Loucy (cell line): Measurements from ENCODE around the gene GFRA3.
"Not testable (repeated sequence)": the region's sequence is repeated elsewhere in the genome, so short reads cannot be mapped to it uniquely, and the experiment has no call there.

ENCODE experiments used
- H2AFZ ChIP-seq: fragments of 200-600 bp; sonication (generic); 2 replicates; pipeline ENCODE4 v1.6.0; 2016; ENCODE audit warnings: antibody characterized with exemption, mild to moderate bottlenecking, low read length, moderate library complexity
- H3F3A ChIP-seq: fragments of 200-600 bp; 2 replicates; pipeline ENCODE4 v1.6.0; 2016; ENCODE audit warnings: antibody characterized with exemption, low read depth, mild to moderate bottlenecking
- H3K27me3 ChIP-seq: fragments of 200-600 bp; sonication (generic); 2 replicates; pipeline ENCODE4 v1.6.1; 2014; ENCODE audit warnings: low read length, mild to moderate bottlenecking; ENCODE audit not compliant: insufficient read depth, poor library complexity, severe bottlenecking
- H3K36me3 ChIP-seq: fragments of 200-600 bp; sonication (generic); 2 replicates; pipeline ENCODE4 v1.6.1; 2016; ENCODE audit warnings: low read length; ENCODE audit not compliant: insufficient read depth
- H3K4me1 ChIP-seq: fragments of 200-600 bp; sonication (generic); 2 replicates; pipeline ENCODE4 v1.5.1; 2014; ENCODE audit warnings: low read length, mild to moderate bottlenecking; ENCODE audit not compliant: insufficient read depth, poor library complexity, severe bottlenecking
- H3K4me2 ChIP-seq: fragments of 200-600 bp; sonication (generic); 2 replicates; pipeline ENCODE4 v1.6.0; 2014; ENCODE audit warnings: antibody characterized with exemption, low read length, low read depth, mild to moderate bottlenecking; ENCODE audit not compliant: poor library complexity, severe bottlenecking
- H3K4me3 ChIP-seq: fragments of 200-600 bp; sonication (generic); 2 replicates; pipeline ENCODE4 v1.5.1; 2014; ENCODE audit warnings: low read length, mild to moderate bottlenecking, mixed read lengths; ENCODE audit not compliant: poor library complexity, severe bottlenecking
- H3K79me2 ChIP-seq: fragments of 200-600 bp; sonication (generic); 2 replicates; pipeline ENCODE4 v1.6.1; 2014; ENCODE audit warnings: low read length; ENCODE audit not compliant: insufficient read depth
- H3K9ac ChIP-seq: fragments of 200-600 bp; sonication (generic); 2 replicates; pipeline ENCODE4 v1.6.0; 2014; ENCODE audit warnings: mild to moderate bottlenecking, low read depth, low read length, moderate library complexity; ENCODE audit not compliant: poor library complexity, severe bottlenecking
- H3K9me2 ChIP-seq: fragments of 200-600 bp; sonication (generic); replicated peaks from 2 replicates; pipeline ENCODE4 v1.6.1; 2016; ENCODE audit warnings: low read depth, low read length, mixed read lengths
- H3K9me3 ChIP-seq: fragments of 200-600 bp; sonication (generic); 2 replicates; pipeline ENCODE4 v1.6.1; 2014; ENCODE audit warnings: mild to moderate bottlenecking, antibody characterized with exemption, low read length, low read depth; ENCODE audit not compliant: insufficient read depth
- H4K20me1 ChIP-seq: fragments of 200-600 bp; sonication (generic); 2 replicates; pipeline ENCODE4 v1.6.0; 2014; ENCODE audit warnings: antibody characterized with exemption, low read length, mild to moderate bottlenecking; ENCODE audit not compliant: insufficient read depth, poor library complexity, severe bottlenecking
- EZH2phosphoT487 ChIP-seq: fragments of 200-600 bp; IDR thresholded peaks from 2 replicates; pipeline ENCODE4 v1.6.1; 2018; ENCODE audit warnings: antibody characterized with exemption, mild to moderate bottlenecking, moderate library complexity, borderline replicate concordance
- TF ChIP-seq, protein P1 (sequence below): fragments of 200-600 bp; sonication (generic); conservative IDR thresholded peaks from 2 replicates; pipeline ENCODE4 v1.5.1; 2014; ENCODE audit warnings: mild to moderate bottlenecking, antibody characterized with exemption, low read length

The GFRA3 gene

GRCh38 chr5:138274189-138274853, at the start of gene GFRA3:
GFRA3 (minus strand) TSS chr5:138274621; CDS start chr5:138274424, 197 bp downstream.
- Histone ChIP-seq H3K4me3 (no peak within 1 kb of the TSS), H3K4me1 (peaks cover 12% of the 10 kb centered on the region), H3K4me2 (no peak within 1 kb of the TSS), H3F3A (no peaks in the 10 kb centered on the region), H4K20me1 (no peaks in the 10 kb centered on the region), H3K9me2 (no peaks in the 10 kb centered on the region), H3K9me3 (no peaks in the 10 kb centered on the region), H2AFZ (no peak within 1 kb of the TSS), H3K9ac (no peak within 1 kb of the TSS), H3K79me2 (no peaks in the 10 kb centered on the region), H3K36me3 (no peaks in the 10 kb centered on the region), H3K27me3 (no peaks in the 10 kb centered on the region)
- no peak for TF ChIP-seq EZH2phosphoT487

GRCh38 chr5:138318211-138318610, 43.8 kb upstream of the GFRA3 start:
- H3K36me3 ChIP-seq, result peaks cover 26% of the 10 kb centered on the region; the same call in 1 of the 2 replicates

DNA sequence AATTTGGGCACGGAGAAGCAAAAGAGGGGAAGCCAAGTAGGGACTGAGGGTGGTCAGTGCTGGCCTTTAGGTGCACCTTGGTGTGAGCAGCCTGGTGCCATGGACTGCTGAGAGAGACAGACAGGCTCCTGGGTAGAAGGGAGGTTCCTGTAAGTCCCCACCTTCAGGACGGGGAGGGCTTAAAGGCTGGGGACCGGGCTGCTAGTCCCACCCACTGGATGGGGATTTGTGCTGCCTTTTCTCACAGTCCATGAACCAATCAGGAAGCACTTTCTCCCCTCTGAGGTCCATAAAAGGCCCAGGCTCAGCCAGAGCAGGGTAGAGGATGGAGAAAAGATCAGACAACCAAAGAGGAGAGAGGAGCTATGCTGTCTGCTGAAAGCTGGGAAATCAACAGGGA, 41.9 kb upstream of the GFRA3 start:
- Histone ChIP-seq H2AFZ (no peak overlapping the region), H3K36me3 (peaks cover 30% of the 10 kb centered on the region; the same call in 1 of the 2 replicates), H3K9me2 (no peaks in the 10 kb centered on the region), H3K27me3 (no peaks in the 10 kb centered on the region), H3K79me2 (no peaks in the 10 kb centered on the region), H3K9me3 (no peaks in the 10 kb centered on the region), H3K9ac (no peak overlapping the region), H3K4me3 (no peak overlapping the region), H4K20me1 (no peaks in the 10 kb centered on the region), H3K4me2 (no peak overlapping the region), H3F3A (no peaks in the 10 kb centered on the region), H3K4me1 (no peaks in the 10 kb centered on the region)
- TF ChIP-seq EZH2phosphoT487, result no peak
- TF ChIP-seq, protein P1, sequence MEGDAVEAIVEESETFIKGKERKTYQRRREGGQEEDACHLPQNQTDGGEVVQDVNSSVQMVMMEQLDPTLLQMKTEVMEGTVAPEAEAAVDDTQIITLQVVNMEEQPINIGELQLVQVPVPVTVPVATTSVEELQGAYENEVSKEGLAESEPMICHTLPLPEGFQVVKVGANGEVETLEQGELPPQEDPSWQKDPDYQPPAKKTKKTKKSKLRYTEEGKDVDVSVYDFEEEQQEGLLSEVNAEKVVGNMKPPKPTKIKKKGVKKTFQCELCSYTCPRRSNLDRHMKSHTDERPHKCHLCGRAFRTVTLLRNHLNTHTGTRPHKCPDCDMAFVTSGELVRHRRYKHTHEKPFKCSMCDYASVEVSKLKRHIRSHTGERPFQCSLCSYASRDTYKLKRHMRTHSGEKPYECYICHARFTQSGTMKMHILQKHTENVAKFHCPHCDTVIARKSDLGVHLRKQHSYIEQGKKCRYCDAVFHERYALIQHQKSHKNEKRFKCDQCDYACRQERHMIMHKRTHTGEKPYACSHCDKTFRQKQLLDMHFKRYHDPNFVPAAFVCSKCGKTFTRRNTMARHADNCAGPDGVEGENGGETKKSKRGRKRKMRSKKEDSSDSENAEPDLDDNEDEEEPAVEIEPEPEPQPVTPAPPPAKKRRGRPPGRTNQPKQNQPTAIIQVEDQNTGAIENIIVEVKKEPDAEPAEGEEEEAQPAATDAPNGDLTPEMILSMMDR, result no peak

More at GRCh38 chr5:138318211-138318610, 43.8 kb upstream of the GFRA3 start:
- H3K9me2 ChIP-seq, H3K4me2 ChIP-seq, H3K9me3 ChIP-seq, H3K27me3 ChIP-seq, H2AFZ ChIP-seq, H3K4me3 ChIP-seq, H3F3A ChIP-seq, H3K9ac ChIP-seq, H4K20me1 ChIP-seq, H3K79me2 ChIP-seq, H3K4me1 ChIP-seq: not testable (repeated sequence)

DNA sequence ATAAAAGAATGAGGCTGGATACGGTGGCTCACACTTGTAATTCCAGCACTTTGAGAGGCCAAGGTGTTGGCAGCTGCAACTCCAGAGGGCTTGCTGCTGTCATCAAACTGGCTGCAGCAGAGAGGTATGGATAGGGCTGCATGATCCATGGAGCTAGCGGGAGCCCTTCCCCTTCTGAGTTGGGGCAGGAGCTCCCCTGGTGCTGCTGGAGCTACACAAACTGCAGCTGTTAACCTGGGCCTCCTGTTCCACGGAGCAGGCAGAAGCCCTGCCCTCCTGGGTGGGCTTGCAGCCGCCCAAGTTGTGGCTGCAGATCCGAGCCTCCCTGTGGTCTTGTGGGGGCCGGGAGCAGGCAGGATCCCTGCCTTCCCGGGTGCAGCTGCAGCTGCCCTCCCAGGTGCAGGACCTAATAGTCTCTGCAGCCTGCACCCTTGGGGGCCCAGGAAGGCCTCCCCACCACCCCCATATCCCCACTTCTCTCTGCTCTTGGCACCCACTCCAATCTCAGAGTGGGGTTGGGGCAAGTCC, 41.4 kb upstream of the GFRA3 start:
- H3K9ac ChIP-seq, result no peak overlapping the region
- H3K4me3 ChIP-seq, result no peak overlapping the region
- H3K79me2 ChIP-seq, result no peaks in the 10 kb centered on the region
- H4K20me1 ChIP-seq, result no peaks in the 10 kb centered on the region
- H3K4me1 ChIP-seq, result no peaks in the 10 kb centered on the region
- TF ChIP-seq, protein P1, result no peak
- no peak for TF ChIP-seq EZH2phosphoT487
- no peaks in the 10 kb centered on the region for H3K9me2 ChIP-seq
- no peak overlapping the region for H3K4me2 ChIP-seq
- no peaks in the 10 kb centered on the region for H3K27me3 ChIP-seq
- H3K36me3 ChIP-seq, result peaks cover 36% of the 10 kb centered on the region; the same call in 1 of the 2 replicates
- no peaks in the 10 kb centered on the region for H3K9me3 ChIP-seq
- H3F3A ChIP-seq, result no peaks in the 10 kb centered on the region
- H2AFZ ChIP-seq, result no peak overlapping the region
